HG02588 (cell line): Measurements from ENCODE around the gene ENKUR.
A peak's percentile ranks its signal among the peaks of the same experiment; 100 is the strongest.
"Not testable (repeated sequence)": the region's sequence is repeated elsewhere in the genome, so short reads cannot be mapped to it uniquely, and the experiment has no call there.

Source experiments
- ATAC-seq: cut with Tn5 transposase; IDR thresholded peaks from one replicate; pipeline ENCODE4 v1.9.1; 2021; ENCODE audit warnings: mild to moderate bottlenecking, moderate library complexity; ENCODE audit not compliant: unreplicated experiment

The ENKUR gene

GRCh38 chr10:25024528-25024927 lies 8.6 kb upstream of the ENKUR start:
- ATAC-seq: no peak

GRCh38 chr10:25023278-25023677 lies 7.3 kb upstream of the ENKUR start:
- no peak for ATAC-seq

GRCh38 chr10:25018703-25019102 lies 2.7 kb upstream of the ENKUR start:
- no peak for ATAC-seq

GRCh38 chr10:25017661-25018060 lies 1.7 kb upstream of the ENKUR start:
- ATAC-seq: no peak

- ATAC-seq: peak; percentile 3
These were observed 1.2 kb upstream of the ENKUR start for GRCh38 chr10:25017154-25017590.

GRCh38 chr10:25016376-25017153 lies 607 bp upstream of the ENKUR start, which contains the start of gene THNSL1:
Gene THNSL1 (plus strand): TSS chr10:25016612. CDS start chr10:25023224, 6,612 bp downstream.
- ATAC-seq: peak; percentile 99

- no peak for ATAC-seq
These were observed 1.4 kb downstream of the ENKUR start for GRCh38 chr10:25014579-25014978.

- ATAC-seq: not testable (repeated sequence)
These were observed 4.4 kb downstream of the ENKUR start for GRCh38 chr10:25011591-25011990.

- ATAC-seq: no peak
These were observed 17.9 kb downstream of the ENKUR start for GRCh38 chr10:24998044-24998443.

GRCh38 chr10:24995072-24995471 lies 20.9 kb downstream of the ENKUR start:
- no peak for ATAC-seq

GRCh38 chr10:24993237-24993958 lies 22.6 kb downstream of the ENKUR start:
- ATAC-seq: no peak

- ATAC-seq: no peak
These were observed 23.3 kb downstream of the ENKUR start for GRCh38 chr10:24992512-24993133.

- no peak for ATAC-seq
These were observed 24.7 kb downstream of the ENKUR start for GRCh38 chr10:24991298-24991697.

- no peak for ATAC-seq
These were observed 26.1 kb downstream of the ENKUR start for GRCh38 chr10:24989867-24990266.

GRCh38 chr10:24988831-24989640 lies 26.9 kb downstream of the ENKUR start:
- ATAC-seq: no peak

GRCh38 chr10:24984906-24985305 lies 31.1 kb downstream of the ENKUR start:
- ATAC-seq: no peak

GRCh38 chr10:24983946-24984345 lies 32.0 kb downstream of the ENKUR start:
- ATAC-seq: no peak

- ATAC-seq: no peak
These were observed 32.8 kb downstream of the ENKUR start for GRCh38 chr10:24983130-24983529.

- no peak for ATAC-seq
These were observed 33.4 kb downstream of the ENKUR start for GRCh38 chr10:24982319-24983112.

- ATAC-seq: no peak
These were observed 34.7 kb downstream of the ENKUR start for GRCh38 chr10:24981161-24981710.
